OCI-LY3 (cell line): ENCODE results near the gene RPL13.

Experiments used
- H2AFZ ChIP-seq: fragments of 200-600, 300-600 bp; shearing (Covaris generic); 2 replicates; pipeline ENCODE4 v1.6.0; 2014; ENCODE audit warnings: antibody characterized with exemption, low read depth, low read length
- H3K27ac ChIP-seq: fragments of 200-600, 300-600 bp; sonication (generic); 2 replicates; pipeline ENCODE4 v1.5.1; 2014; ENCODE audit warnings: mild to moderate bottlenecking, low read length, moderate library complexity, mixed read lengths
- H3K27me3 ChIP-seq: fragments of 200-600, 300-600 bp; sonication (generic); 2 replicates; pipeline ENCODE4 v1.6.1; 2014; ENCODE audit warnings: low read depth, low read length, mixed read lengths
- H3K36me3 ChIP-seq: fragments of 200-600, 300-600 bp; sonication (generic); replicated peaks from 2 replicates; pipeline ENCODE3; 2014; ENCODE audit warnings: low read depth, low read length, mixed read lengths
- H3K4me1 ChIP-seq: fragments of 300-600, 200-600 bp; sonication (generic); 2 replicates; pipeline ENCODE4 v1.6.1; 2014; ENCODE audit warnings: low read length, mixed read lengths
- H3K4me2 ChIP-seq: fragments of 200-600, 300-600 bp; sonication (generic); 2 replicates; pipeline ENCODE4 v1.6.1; 2014; ENCODE audit warnings: low read length, mixed read lengths
- H3K4me3 ChIP-seq: fragments of 300-600, 200-600 bp; sonication (generic); 2 replicates; pipeline ENCODE4 v1.5.1; 2014; ENCODE audit warnings: antibody characterized with exemption, mild to moderate bottlenecking, low read length, moderate library complexity
- H3K79me2 ChIP-seq: fragments of 300-600, 200-600 bp; shearing (Covaris generic); 2 replicates; pipeline ENCODE4 v1.6.1; 2014; ENCODE audit warnings: mild to moderate bottlenecking, low read length, mixed read lengths
- H3K9ac ChIP-seq: fragments of 300-600, 200-600 bp; shearing (Covaris generic); 2 replicates; pipeline ENCODE4 v1.6.0; 2014; ENCODE audit warnings: mild to moderate bottlenecking, low read length, moderate library complexity
- H3K9me3 ChIP-seq: fragments of 200-600, 300-600 bp; shearing (Covaris generic); 2 replicates; pipeline ENCODE4 v1.6.1; 2014; ENCODE audit warnings: low read length, mixed read lengths; ENCODE audit not compliant: insufficient read depth
- H4K20me1 ChIP-seq: fragments of 200-600, 300-600 bp; sonication (generic); 2 replicates; pipeline ENCODE4 v1.6.1; 2016; ENCODE audit warnings: low read length, mixed read lengths; ENCODE audit not compliant: insufficient read depth
- CTCF ChIP-seq: fragments of 200-600, 300-600 bp; sonication (generic); IDR thresholded peaks from 2 replicates; pipeline ENCODE4 v1.5.1; 2014; ENCODE audit warnings: antibody characterized with exemption, low read length, low read depth
- EZH2phosphoT487 ChIP-seq: fragments of 200-600 bp; shearing (Covaris generic); IDR thresholded peaks from 2 replicates; pipeline ENCODE4 v1.6.1; 2018; ENCODE audit warnings: antibody characterized with exemption, mixed run types, low read depth

RPL13 gene

GRCh38 chr16:89547860-89548259, 12.6 kb upstream of the RPL13 start:
- H4K20me1 ChIP-seq: no peaks in the 10 kb centered on the region
- no peak overlapping the region for H3K9ac ChIP-seq
- H3K9me3 ChIP-seq: no peaks in the 10 kb centered on the region
- peaks cover 18% of the 10 kb centered on the region for H3K36me3 ChIP-seq
- H3K27me3 ChIP-seq: no peaks in the 10 kb centered on the region
- no peak overlapping the region for H2AFZ ChIP-seq
- no peak overlapping the region for H3K4me3 ChIP-seq
- H3K79me2 ChIP-seq: no peaks in the 10 kb centered on the region
- H3K4me1 ChIP-seq: no peaks in the 10 kb centered on the region
- H3K27ac ChIP-seq: no peak overlapping the region
- H3K4me2 ChIP-seq: no peak overlapping the region
- TF ChIP-seq EZH2phosphoT487: no peak
- no peak for TF ChIP-seq CTCF

GRCh38 chr16:89548344-89549006, 12.0 kb upstream of the RPL13 start:
- peaks cover 18% of the 10 kb centered on the region for H3K36me3 ChIP-seq
- H3K9ac ChIP-seq: no peak overlapping the region
- H3K27me3 ChIP-seq: no peaks in the 10 kb centered on the region
- no peak overlapping the region for H3K4me2 ChIP-seq
- no peaks in the 10 kb centered on the region for H3K9me3 ChIP-seq
- H3K4me1 ChIP-seq: no peaks in the 10 kb centered on the region
- H3K4me3 ChIP-seq: no peak overlapping the region
- TF ChIP-seq CTCF (no peak), EZH2phosphoT487 (no peak)
- no peak overlapping the region for H3K27ac ChIP-seq
- H2AFZ ChIP-seq: no peak overlapping the region
- H4K20me1 ChIP-seq: no peaks in the 10 kb centered on the region
- H3K79me2 ChIP-seq: no peaks in the 10 kb centered on the region

DNA sequence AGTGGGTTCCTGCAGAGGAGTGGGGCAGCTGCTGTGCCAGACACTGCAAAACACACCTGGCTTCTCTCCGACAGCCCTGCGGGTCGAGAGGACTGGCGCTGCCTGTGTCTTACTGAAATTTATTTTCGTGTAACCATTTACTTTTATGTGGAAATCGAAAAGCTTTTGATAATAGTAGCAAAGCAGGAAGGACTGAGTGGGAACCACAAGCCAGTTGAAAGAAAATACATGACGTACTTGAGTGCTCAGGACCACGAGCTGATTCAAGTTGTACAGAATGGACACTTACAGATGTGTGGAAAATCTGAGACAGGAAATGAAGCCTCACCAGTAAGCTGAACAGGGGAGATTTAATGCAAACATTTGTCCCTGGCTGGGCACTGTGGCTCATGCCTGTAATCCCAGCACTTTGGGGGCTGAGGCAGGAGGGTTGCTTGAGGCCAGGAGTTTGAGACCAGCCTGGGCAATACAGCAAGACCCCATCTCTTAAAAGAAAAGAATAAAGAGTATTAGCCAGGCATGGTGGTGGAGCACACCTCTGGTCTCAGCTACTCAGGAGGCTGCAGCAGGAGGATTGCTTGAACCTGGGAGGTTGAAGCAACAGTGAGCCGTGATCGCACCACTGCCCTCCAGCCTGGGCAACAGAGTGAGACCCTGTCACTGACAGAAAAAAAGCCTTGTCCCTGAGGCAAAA, 11.3 kb upstream of the RPL13 start:
- no peaks in the 10 kb centered on the region for H3K9me3 ChIP-seq
- H3K27me3 ChIP-seq: no peaks in the 10 kb centered on the region
- H3K27ac ChIP-seq: no peak overlapping the region
- TF ChIP-seq EZH2phosphoT487 (no peak), CTCF (no peak)
- H4K20me1 ChIP-seq: no peaks in the 10 kb centered on the region
- no peak overlapping the region for H3K4me3 ChIP-seq
- H3K9ac ChIP-seq: no peak overlapping the region
- H2AFZ ChIP-seq: no peak overlapping the region
- no peaks in the 10 kb centered on the region for H3K4me1 ChIP-seq
- H3K79me2 ChIP-seq: no peaks in the 10 kb centered on the region
- no peak overlapping the region for H3K4me2 ChIP-seq
- H3K36me3 ChIP-seq: peaks cover 16% of the 10 kb centered on the region

- no peaks in the 10 kb centered on the region for H4K20me1 ChIP-seq
- H3K27me3 ChIP-seq: no peaks in the 10 kb centered on the region
- no peak overlapping the region for H2AFZ ChIP-seq
- TF ChIP-seq CTCF (no peak), EZH2phosphoT487 (no peak)
- H3K27ac ChIP-seq: no peak overlapping the region
- H3K4me3 ChIP-seq: no peak overlapping the region
- H3K36me3 ChIP-seq: peaks cover 16% of the 10 kb centered on the region
- no peaks in the 10 kb centered on the region for H3K79me2 ChIP-seq
- no peaks in the 10 kb centered on the region for H3K4me1 ChIP-seq
- H3K9ac ChIP-seq: no peak overlapping the region
- no peak overlapping the region for H3K4me2 ChIP-seq
- no peaks in the 10 kb centered on the region for H3K9me3 ChIP-seq
Observed at GRCh38 chr16:89550421-89551007, 10.0 kb upstream of the RPL13 start.
